HepG2 (cell line): Measurements from ENCODE around the gene C14orf93. TPM values are rescaled to one million over a fixed set of nuclear protein-coding genes. Genes with fewer than 3 reads are reported as not detected.

Source experiments
- DR1 ChIP-seq: sonication (generic); formaldehyde crosslinking; IDR thresholded peaks from 2 replicates; pipeline ENCODE4 v1.8.0; 2021; ENCODE audit warnings: mild to moderate bottlenecking, missing genetic modification reagents, inconsistent platforms
- EP300 ChIP-seq, 3 experiments: sonication (generic) in 1 of 3; formaldehyde crosslinking in 1 of 3; IDR thresholded peaks; 2 replicates each; pipeline versions ENCODE4 v1.5.1 to v1.6.1; 2011 to 2020; ENCODE audit warnings: low read depth in 2 of 3, low read length in 2 of 3, borderline replicate concordance in 1 of 3, improper control_type of control experiment in 1 of 3, mild to moderate bottlenecking in 1 of 3, missing genetic modification reagents in 1 of 3, moderate library complexity in 1 of 3
- GLMP ChIP-seq: sonication (generic); formaldehyde crosslinking; IDR thresholded peaks from 2 replicates; pipeline ENCODE4 v1.9.0; 2021; ENCODE audit warnings: missing genetic modification reagents, mild to moderate bottlenecking, borderline replicate concordance
- HMG20A ChIP-seq: IDR thresholded peaks from 2 replicates; pipeline ENCODE4 v1.6.1; 2016; ENCODE audit warnings: borderline replicate concordance
- HMG20B ChIP-seq: conservative IDR thresholded peaks from 2 replicates; pipeline ENCODE4 v1.6.1; 2016; ENCODE audit warnings: missing genetic modification reagents, missing compliant biosample characterization
- KDM2A ChIP-seq: sonication (generic); formaldehyde crosslinking; IDR thresholded peaks from 2 replicates; pipeline ENCODE4 v1.4.0; 2020; ENCODE audit warnings: low read depth, missing genetic modification reagents, borderline replicate concordance
- KDM4B ChIP-seq: sonication (generic); formaldehyde crosslinking; IDR thresholded peaks from 2 replicates; pipeline ENCODE4 v1.4.0; 2020; ENCODE audit warnings: missing genetic modification reagents
- NCOA1 ChIP-seq: sonication (generic); formaldehyde crosslinking; IDR thresholded peaks from 2 replicates; pipeline ENCODE4 v1.9.0; 2021; ENCODE audit warnings: missing genetic modification reagents
- PCBP1 ChIP-seq: fragments of 200-400 bp; formaldehyde crosslinking; IDR thresholded peaks from 2 replicates; pipeline ENCODE4 v1.6.1; 2017; ENCODE audit warnings: mild to moderate bottlenecking, low read depth, low read length, borderline replicate concordance
- PRPF4 ChIP-seq: fragments of 200-400 bp; formaldehyde crosslinking; IDR thresholded peaks from 2 replicates; pipeline ENCODE4 v1.6.1; 2016; ENCODE audit warnings: low read length, low read depth; ENCODE audit not compliant: poor library complexity, severe bottlenecking
- SMAD3 ChIP-seq: sonication (generic); formaldehyde crosslinking; IDR thresholded peaks from 2 replicates; pipeline ENCODE4 v1.4.0; 2020; ENCODE audit warnings: missing genetic modification reagents
- SP4 ChIP-seq: sonication (generic); formaldehyde crosslinking; IDR thresholded peaks from 2 replicates; pipeline ENCODE4 v1.8.1; 2023; ENCODE audit warnings: mild to moderate bottlenecking, missing genetic modification reagents
- TFE3 ChIP-seq: IDR thresholded peaks from 2 replicates; pipeline ENCODE4 v1.6.1; 2016
- ZBTB21 ChIP-seq: sonication (generic); formaldehyde crosslinking; IDR thresholded peaks from 2 replicates; pipeline ENCODE4 v1.4.0; 2020; ENCODE audit warnings: missing genetic modification reagents
- ZNF350 ChIP-seq: sonication (generic); formaldehyde crosslinking; IDR thresholded peaks from 2 replicates; pipeline ENCODE4 v1.4.0; 2020; ENCODE audit warnings: mild to moderate bottlenecking, low read depth, missing genetic modification reagents, borderline replicate concordance
- ZNF567 ChIP-seq: sonication (generic); formaldehyde crosslinking; IDR thresholded peaks from 2 replicates; pipeline ENCODE4 v1.8.1; 2023; ENCODE audit warnings: mild to moderate bottlenecking, missing genetic modification reagents, borderline replicate concordance
- ZNF607 ChIP-seq: sonication (generic); formaldehyde crosslinking; IDR thresholded peaks from 2 replicates; pipeline ENCODE4 v1.5.1; 2020; ENCODE audit warnings: missing genetic modification reagents, mild to moderate bottlenecking, borderline replicate concordance
- ZNF761 ChIP-seq: sonication (generic); formaldehyde crosslinking; conservative IDR thresholded peaks from 2 replicates; pipeline ENCODE4 v1.4.0; 2020; ENCODE audit warnings: mild to moderate bottlenecking, missing genetic modification reagents
- ZNF776 ChIP-seq: sonication (generic); formaldehyde crosslinking; IDR thresholded peaks from 2 replicates; pipeline ENCODE4 v1.4.0; 2020; ENCODE audit warnings: mild to moderate bottlenecking, missing genetic modification reagents
- ZNF784 ChIP-seq: sonication (generic); formaldehyde crosslinking; IDR thresholded peaks from 2 replicates; pipeline ENCODE4 v1.5.1; 2020; ENCODE audit warnings: missing genetic modification reagents, mild to moderate bottlenecking, borderline replicate concordance
- ZNF792 ChIP-seq: IDR thresholded peaks from 2 replicates; pipeline ENCODE4 v1.6.1; 2016
- ZUFSP ChIP-seq: sonication (generic); formaldehyde crosslinking; IDR thresholded peaks from 2 replicates; pipeline ENCODE4 v1.9.0; 2021; ENCODE audit warnings: missing genetic modification reagents, mild to moderate bottlenecking, borderline replicate concordance
- polyA plus RNA-seq, 8 experiments: library from polyadenylated mRNA; depleted of rRNA in 3 of 8; stranded (reverse) in 7 of 8; unstranded in 1 of 8; fragments of >200 nt; fragmentation: Illumina TruSeq in 4 of 8; extraction: Trizol in 4 of 8; gene quantifications; 2 replicates each; pipeline versions ENCODE4 v1.2.1 to v1.2.3, GENCODE V29; 2011 to 2016; ENCODE audit warnings: low read depth in 4 of 8, missing spikeins in 1 of 8, mixed read lengths in 1 of 8; ENCODE audit not compliant: insufficient read depth in 1 of 8
- total RNA-seq, 5 experiments: library from RNA; depleted of rRNA; stranded (reverse); fragments of >200 nt; fragmentation: Illumina TruSeq; extraction: Trizol; gene quantifications; 2 replicates each; pipeline ENCODE4 v1.2.3, GENCODE V29; 2016; ENCODE audit warnings: low read depth in 1 of 5

The C14orf93 gene
- total and polyA plus RNA-seq, 2 of the 13 experiments (the other 11 are each of a cell fraction or from before 2014, with no cell fraction given), result 11.4 to 22.5 TPM

GRCh38 chr14:23057757-23058653, 48.1 kb upstream of the C14orf93 start (continued):
- no peak; the same call in 1 of the 2 replicates for TF ChIP-seq SP4
- TF ChIP-seq HMG20A (CRISPR knock-in tag), result no peak
- TF ChIP-seq ZNF350 (CRISPR knock-in tag), result peak; percentile 97
- TF ChIP-seq GLMP (CRISPR knock-in tag), result no peak
- TF ChIP-seq ZNF792 (CRISPR knock-in tag), result peak; percentile 92
- TF ChIP-seq ZNF607 (CRISPR knock-in tag), result peak; percentile 93; the same call in 1 of the 2 replicates
- TF ChIP-seq DR1 (CRISPR knock-in tag), result no peak; the same call in 1 of the 2 replicates
- TF ChIP-seq SMAD3 (CRISPR knock-in tag), result peak; percentile 45; the same call in 1 of the 2 replicates
- peak; percentile 89; the same call in 1 of the 2 replicates for TF ChIP-seq NCOA1 (CRISPR knock-in tag)
- TF ChIP-seq ZNF776 (CRISPR knock-in tag), result peak; percentile 51
- TF ChIP-seq TFE3, result peak; percentile 11; the same call in 1 of the 2 replicates
- TF ChIP-seq KDM2A, result peak; percentile 100
- TF ChIP-seq ZNF567 (CRISPR knock-in tag), result peak; percentile 87; the same call in 1 of the 2 replicates
- peak; percentile 70; the same call in 1 of the 2 replicates for TF ChIP-seq PCBP1
- peak; percentile 69; the same call in 1 of the 2 replicates for TF ChIP-seq ZNF761 (CRISPR knock-in tag)
- peak; percentile 36; the same call in 1 of the 2 replicates for TF ChIP-seq HMG20B (CRISPR knock-in tag)
- peak; percentile 95 for TF ChIP-seq KDM4B (CRISPR knock-in tag)
- peak in 1 of 2 experiments; percentile 66; a peak in 1 of 4 replicates for TF ChIP-seq EP300 (IDR thresholded peaks at IDR 0.05; ENCODE audit: low read depth in 2 of 2, low read length in 2 of 2)
- 0 out of 2 replicates have a peak, but pooled peaks have one; percentile 32 for TF ChIP-seq EP300 (CRISPR knock-in tag; IDR thresholded peaks at IDR 0.05; ENCODE audit: borderline replicate concordance)
- no peak for TF ChIP-seq ZUFSP (CRISPR knock-in tag)
- 0 out of 2 replicates have a peak, but pooled peaks have one; percentile 32 for TF ChIP-seq ZBTB21 (CRISPR knock-in tag)
- peak; percentile 26 for TF ChIP-seq PRPF4
- peak; percentile 85 for TF ChIP-seq ZNF784 (CRISPR knock-in tag)
